Breast epithelium (tissue), 4 donors: ENCODE results near the gene LAGE3. TPM values are rescaled to one million over a fixed set of nuclear protein-coding genes. Genes with fewer than 3 reads are reported as not detected.

Source experiments
- DNase-seq, 2 donors: peaks; one replicate each; pipeline ENCODE4 v3.0.0-alpha.2; 2019; ENCODE audit warnings: low spot score in 2 of 2
- H3K27ac ChIP-seq, 2 donors: fragments of 200-600 bp; sonication (generic) in 1 of 2; one replicate each; pipeline ENCODE4 v1.5.1; 2016 to 2019; ENCODE audit warnings: mild to moderate bottlenecking in 1 of 2
- H3K27me3 ChIP-seq, 2 donors: fragments of 200-600 bp; sonication (generic) in 1 of 2; one replicate each; pipeline versions ENCODE4 v1.5.1 to v1.6.0; 2017 to 2019; ENCODE audit warnings: control low read depth in 1 of 2, mild to moderate bottlenecking in 1 of 2
- H3K36me3 ChIP-seq: fragments of 200-600 bp; one replicate; pipeline ENCODE4 v1.5.1; 2019
- H3K4me1 ChIP-seq, 2 donors: fragments of 200-600 bp; sonication (generic); one replicate each; pipeline ENCODE4 v1.5.1; 2016 to 2019; ENCODE audit warnings: control low read depth in 1 of 2
- H3K4me3 ChIP-seq, 3 donors: fragments of 200-600 bp; sonication (generic); 1 replicate in 2 of 3; 2 replicates in 1 of 3; pipeline ENCODE4 v1.5.1; 2016 to 2019; ENCODE audit warnings: mild to moderate bottlenecking in 3 of 3, moderate library complexity in 2 of 3
- H3K9me3 ChIP-seq, 2 donors: fragments of 200-600 bp; sonication (generic) in 1 of 2; one replicate each; pipeline ENCODE4 v1.5.1; 2016 to 2019; ENCODE audit warnings: control low read depth in 1 of 2
- POLR2A ChIP-seq: fragments of 450-650 bp; IDR thresholded peaks from one replicate; pipeline ENCODE4 v1.6.1; 2016; ENCODE audit warnings: antibody characterized with exemption, mild to moderate bottlenecking, moderate library complexity
- POLR2AphosphoS5 ChIP-seq, 3 donors: sonication (generic); formaldehyde crosslinking; IDR thresholded peaks; one replicate each; pipeline ENCODE4 v1.6.1; 2017; ENCODE audit warnings: antibody characterized with exemption in 3 of 3
- intact Hi-C: fragments of 100-400 bp; cut with DNase I; formaldehyde crosslinking; loops from one replicate; pipeline ENCODE4 v1.15.1; 2023; ENCODE audit warnings: low total_unique reads
- total RNA-seq, 3 donors: library from RNA; depleted of rRNA; stranded (reverse); fragments of >200 nt; gene quantifications; one replicate each; pipeline ENCODE4 v1.1.0, GENCODE V29; 2016
- TF ChIP-seq, protein P1 (sequence below), 3 donors: fragments of 450-650 bp; IDR thresholded peaks; one replicate each; pipeline ENCODE4 v1.5.1; 2016 to 2017; ENCODE audit warnings: antibody characterized with exemption in 3 of 3, mild to moderate bottlenecking in 3 of 3, moderate library complexity in 3 of 3

LAGE3 gene
- total RNA-seq, 3 donors from 2014 or later = 21.1 to 38.0 (median 28.8) TPM

DNA sequence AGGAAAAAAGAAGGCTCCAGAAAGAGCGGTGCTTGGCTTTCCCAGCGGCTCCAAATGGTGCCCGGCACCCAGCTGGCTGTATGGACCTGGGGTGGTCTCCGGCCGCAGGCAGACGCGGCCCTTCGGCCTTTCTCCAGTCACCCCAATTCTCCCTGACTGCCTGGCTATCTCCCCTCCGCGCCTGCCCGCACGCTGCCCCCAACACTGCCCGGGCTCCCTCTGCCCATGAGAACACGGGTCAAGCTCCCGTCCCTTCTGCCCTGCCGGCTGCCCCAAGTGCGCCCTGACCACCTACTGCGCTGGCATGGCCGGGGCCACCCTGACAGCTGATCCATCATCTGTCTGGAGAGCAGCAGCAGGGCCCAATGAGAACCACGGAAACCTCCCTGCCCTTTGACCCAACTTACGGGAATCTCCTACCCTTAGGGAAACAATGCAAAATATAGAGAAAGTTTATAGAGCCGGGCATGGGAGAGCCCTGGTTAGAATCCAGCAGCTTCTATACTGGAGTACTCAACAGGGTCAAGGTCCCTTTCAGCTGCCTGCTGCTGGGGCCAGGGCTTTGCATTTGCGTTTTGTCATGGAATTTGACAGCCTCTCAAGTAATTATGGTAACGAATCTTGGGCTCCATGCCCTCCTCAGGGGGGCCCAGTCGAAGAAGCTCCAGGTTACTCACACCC is 38.2 kb upstream of the LAGE3 start:
- H3K4me3 ChIP-seq = peak overlapping the region; percentile 66 to 88 (median 66)
- no peaks in the 10 kb centered on the region for H3K9me3 ChIP-seq
- no peak for DNase-seq
- peak overlapping the region; percentile 82 to 90 for H3K27ac ChIP-seq
- TF ChIP-seq, protein P1, sequence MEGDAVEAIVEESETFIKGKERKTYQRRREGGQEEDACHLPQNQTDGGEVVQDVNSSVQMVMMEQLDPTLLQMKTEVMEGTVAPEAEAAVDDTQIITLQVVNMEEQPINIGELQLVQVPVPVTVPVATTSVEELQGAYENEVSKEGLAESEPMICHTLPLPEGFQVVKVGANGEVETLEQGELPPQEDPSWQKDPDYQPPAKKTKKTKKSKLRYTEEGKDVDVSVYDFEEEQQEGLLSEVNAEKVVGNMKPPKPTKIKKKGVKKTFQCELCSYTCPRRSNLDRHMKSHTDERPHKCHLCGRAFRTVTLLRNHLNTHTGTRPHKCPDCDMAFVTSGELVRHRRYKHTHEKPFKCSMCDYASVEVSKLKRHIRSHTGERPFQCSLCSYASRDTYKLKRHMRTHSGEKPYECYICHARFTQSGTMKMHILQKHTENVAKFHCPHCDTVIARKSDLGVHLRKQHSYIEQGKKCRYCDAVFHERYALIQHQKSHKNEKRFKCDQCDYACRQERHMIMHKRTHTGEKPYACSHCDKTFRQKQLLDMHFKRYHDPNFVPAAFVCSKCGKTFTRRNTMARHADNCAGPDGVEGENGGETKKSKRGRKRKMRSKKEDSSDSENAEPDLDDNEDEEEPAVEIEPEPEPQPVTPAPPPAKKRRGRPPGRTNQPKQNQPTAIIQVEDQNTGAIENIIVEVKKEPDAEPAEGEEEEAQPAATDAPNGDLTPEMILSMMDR (IDR thresholded peaks at IDR 0.05) = no peak
- no peaks in the 10 kb centered on the region for H3K36me3 ChIP-seq
- peaks cover 0 to 14% of the 10 kb centered on the region in 2 donors for H3K27me3 ChIP-seq
- no peaks in the 10 kb centered on the region for H3K4me1 ChIP-seq
- intact Hi-C loops = no loop called here

DNA sequence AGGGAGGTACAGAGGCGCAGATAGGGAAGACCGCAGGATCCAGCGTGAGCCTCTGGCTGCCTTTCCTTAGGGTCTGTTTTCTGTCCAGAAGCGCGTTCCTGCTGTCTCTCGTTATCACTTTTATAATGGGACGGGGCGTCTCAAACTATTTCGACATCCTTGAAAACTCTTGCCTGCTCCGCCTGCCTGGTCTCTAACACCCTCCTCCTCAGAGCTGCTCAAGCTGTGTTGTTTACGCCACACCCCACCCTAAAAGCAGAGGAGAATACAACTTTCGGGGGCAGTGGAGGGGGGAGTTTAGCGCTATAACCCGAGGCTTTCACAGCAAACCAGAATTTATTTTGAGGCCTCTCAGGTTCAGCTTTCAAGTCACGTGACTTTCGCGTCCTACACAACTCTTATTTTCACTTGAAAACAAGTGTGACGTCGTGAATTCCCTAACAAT is 37.6 kb upstream of the LAGE3 start:
- TF ChIP-seq, protein P1 (IDR thresholded peaks at IDR 0.05) = no peak
- TF ChIP-seq POLR2A (no peak), POLR2AphosphoS5 (IDR thresholded peaks at IDR 0.05) (peak in 2 of 3 donors; percentile 3 to 64)
- H3K27me3 ChIP-seq = peaks cover 0 to 16% of the 10 kb centered on the region in 2 donors
- H3K4me1 ChIP-seq = no peaks in the 10 kb centered on the region
- intact Hi-C loops = no loop called here
- H3K27ac ChIP-seq = peak overlapping the region; percentile 82 to 90
- DNase-seq = no peak
- H3K4me3 ChIP-seq = peak overlapping the region; percentile 66 to 88 (median 66)
- H3K9me3 ChIP-seq = no peaks in the 10 kb centered on the region
- no peaks in the 10 kb centered on the region for H3K36me3 ChIP-seq

DNA sequence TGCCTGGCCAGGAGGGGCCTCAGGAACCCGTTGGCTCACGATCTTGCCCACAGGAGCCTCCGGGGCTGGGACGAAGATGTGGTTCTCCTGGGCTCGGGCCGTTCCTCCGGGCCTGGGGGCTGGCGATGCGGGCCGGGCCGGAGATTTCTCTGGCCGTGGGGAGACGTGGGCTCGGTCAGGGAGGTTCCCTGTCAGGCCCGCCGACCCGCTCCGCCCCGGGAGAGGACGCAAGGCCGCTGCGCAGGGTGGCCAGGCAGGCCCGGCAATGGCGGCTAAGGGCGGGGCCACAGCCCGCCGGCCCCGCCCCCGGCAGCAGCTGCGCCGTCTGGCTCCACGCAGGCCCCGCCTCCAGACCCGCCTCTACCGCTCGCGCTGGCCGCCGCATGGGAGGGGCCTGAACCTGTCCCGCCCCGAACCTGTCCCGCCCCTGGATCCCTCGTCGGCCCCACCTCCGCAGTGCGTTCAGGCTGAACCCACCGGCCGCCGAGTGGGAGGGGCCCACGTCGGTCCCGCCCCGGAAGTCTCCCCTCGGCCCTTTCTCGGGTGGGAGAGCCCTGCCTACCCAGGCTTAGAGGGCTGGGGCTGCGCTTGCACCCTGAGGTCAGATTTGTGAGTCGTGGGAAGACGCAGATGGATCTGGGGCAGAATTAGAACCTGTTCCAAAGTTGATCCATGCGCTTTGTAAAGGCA is 37.0 kb upstream of the LAGE3 start, which contains the start of gene FAM3A:
Gene FAM3A, minus strand, starts transcription at position 267 of the 690 bp plus-strand sequence. CDS start 460 bp downstream, outside the sequence.
- peak; percentile 92 to 94 for DNase-seq
- TF ChIP-seq, protein P1 (IDR thresholded peaks at IDR 0.05) = no peak
- TF ChIP-seq POLR2AphosphoS5 (IDR thresholded peaks at IDR 0.05) (peak; percentile 62 to 89 (median 85)), POLR2A (peak; percentile 71)
- intact Hi-C loops = loop anchor here (2.0 kb wide), 1 partner anchor 23 kb away; no protein-coding TSS in a partner anchor
- peak within 1 kb of the TSS; percentile 82 to 90 for H3K27ac ChIP-seq
- H3K4me3 ChIP-seq = peak within 1 kb of the TSS; percentile 66 to 88 (median 66)
- H3K4me1 ChIP-seq = no peaks in the 10 kb centered on the region
- no peaks in the 10 kb centered on the region for H3K36me3 ChIP-seq
- H3K27me3 ChIP-seq = peaks cover 0 to 20% of the 10 kb centered on the region in 2 donors
- H3K9me3 ChIP-seq = no peaks in the 10 kb centered on the region

DNA sequence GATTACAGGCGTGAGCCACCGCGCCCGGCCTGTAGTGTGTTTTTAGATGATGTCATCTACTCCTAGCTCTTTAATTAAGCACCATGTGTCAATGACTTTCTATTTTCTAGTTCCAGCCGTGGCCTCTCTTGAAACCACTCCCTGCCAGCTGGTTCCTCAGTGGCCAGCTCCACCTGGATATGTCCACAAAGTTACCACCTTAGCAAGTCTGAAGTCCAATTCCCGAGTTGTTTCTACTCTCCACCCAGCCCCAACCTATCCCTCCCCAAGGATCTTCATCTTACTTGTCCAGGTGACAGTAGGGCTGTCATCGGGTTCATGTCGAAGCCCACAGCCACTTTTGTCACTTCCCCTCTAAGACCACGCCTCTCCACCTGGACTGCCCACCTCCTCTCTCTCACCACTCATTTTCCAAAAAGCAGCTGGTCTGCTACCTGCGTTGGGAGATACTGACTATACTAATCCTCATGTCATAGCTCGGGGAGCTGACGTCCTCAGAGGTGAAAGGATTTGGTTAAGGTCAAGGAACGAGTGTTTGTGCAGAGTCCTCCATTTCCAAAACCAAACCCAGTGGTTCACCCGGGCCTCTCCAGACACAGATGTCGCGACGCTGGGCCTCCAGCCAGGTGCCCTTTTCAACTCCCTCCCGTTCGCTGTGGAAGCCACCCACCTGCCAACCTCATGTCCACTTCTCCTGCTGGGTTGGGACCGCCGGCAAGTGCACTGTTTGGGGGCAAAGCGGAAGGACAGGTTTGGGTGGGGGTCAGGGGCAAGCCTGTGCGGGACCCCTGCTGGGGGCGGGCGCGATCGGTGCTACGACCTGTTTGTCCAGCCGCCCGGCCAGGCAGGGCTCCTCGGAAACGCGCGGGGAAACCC is 36.2 kb upstream of the LAGE3 start:
- no peaks in the 10 kb centered on the region for H3K4me1 ChIP-seq
- peak in 1 of 2 donors; percentile 39 for DNase-seq
- no peaks in the 10 kb centered on the region for H3K9me3 ChIP-seq
- peaks cover 0 to 20% of the 10 kb centered on the region in 2 donors for H3K27me3 ChIP-seq
- H3K27ac ChIP-seq = peak overlapping the region; percentile 82 to 90
- H3K4me3 ChIP-seq = peak overlapping the region; percentile 66 to 88 (median 66)
- H3K36me3 ChIP-seq = no peaks in the 10 kb centered on the region
- no peak for TF ChIP-seq POLR2A
- TF ChIP-seq POLR2AphosphoS5 (IDR thresholded peaks at IDR 0.05) = peak in 1 of 3 donors; percentile 4
- intact Hi-C loops = loop anchor here (2.0 kb wide), 1 partner anchor 23 kb away; no protein-coding TSS in a partner anchor

DNA sequence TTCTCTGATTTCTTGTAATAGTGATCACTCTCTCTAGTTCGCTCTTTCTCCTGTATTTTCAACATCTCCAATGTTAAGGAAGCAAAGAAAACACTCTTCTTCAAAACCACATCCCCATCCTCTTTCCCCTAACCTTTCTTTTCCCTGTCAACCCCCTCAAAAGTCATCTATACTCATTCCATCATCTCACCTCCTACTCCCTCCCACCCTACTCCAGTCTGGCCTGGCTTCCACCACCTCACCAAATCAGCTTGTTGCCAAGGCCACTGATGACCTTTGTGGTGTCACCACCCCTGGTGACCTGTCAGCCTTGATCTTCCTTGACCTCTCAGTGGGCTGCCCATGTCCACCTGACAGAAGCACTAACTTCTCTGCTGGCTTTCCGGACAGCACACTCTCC is 34.6 kb upstream of the LAGE3 start:
- Histone ChIP-seq H3K9me3 (peaks cover 0 to 11% of the 10 kb centered on the region in 2 donors), H3K4me3 (no peak overlapping the region), H3K27ac (no peak overlapping the region), H3K4me1 (no peaks in the 10 kb centered on the region), H3K27me3 (peaks cover 0 to 16% of the 10 kb centered on the region in 2 donors), H3K36me3 (no peaks in the 10 kb centered on the region)
- intact Hi-C loops = loop anchor here (2.0 kb wide), 1 partner anchor 25 kb away; no protein-coding TSS in a partner anchor
- DNase-seq = no peak
- TF ChIP-seq POLR2AphosphoS5 (IDR thresholded peaks at IDR 0.05) (no peak), POLR2A (no peak)
- TF ChIP-seq, protein P1 (IDR thresholded peaks at IDR 0.05) = no peak
